Spinal cord (tissue), 10 donors: Measurements from ENCODE around the gene MBOAT1. TPM values are rescaled to one million over a fixed set of nuclear protein-coding genes. Genes with fewer than 3 reads are reported as not detected.
A peak's percentile ranks its signal among the peaks of the same experiment; 100 is the strongest.

Experiments
- DNase-seq, 6 donors: peaks; one replicate each; pipeline versions ENCODE4 v3.0.0 to v3.0.0-alpha.2; 2013 to 2015; ENCODE audit warnings: low spot score in 6 of 6, low read depth in 4 of 6
- H3K27ac ChIP-seq: one replicate; pipeline ENCODE4 v1.5.1; 2013; ENCODE audit warnings: low read depth, low read length, control low read depth
- H3K27me3 ChIP-seq: one replicate; pipeline ENCODE4 v1.6.1; 2013; ENCODE audit warnings: low read length; ENCODE audit not compliant: control insufficient read depth, insufficient read depth
- H3K36me3 ChIP-seq: one replicate; pipeline ENCODE4 v1.6.1; 2013; ENCODE audit warnings: low read length; ENCODE audit not compliant: control insufficient read depth, insufficient read depth
- H3K4me1 ChIP-seq: one replicate; pipeline ENCODE4 v1.6.1; 2013; ENCODE audit warnings: low read length; ENCODE audit not compliant: control insufficient read depth, insufficient read depth
- H3K4me3 ChIP-seq: one replicate; pipeline ENCODE4 v1.5.1; 2013; ENCODE audit warnings: low read depth, low read length, control low read depth
- H3K9me3 ChIP-seq: one replicate; pipeline ENCODE4 v1.6.1; 2013; ENCODE audit warnings: low read length; ENCODE audit not compliant: control insufficient read depth, insufficient read depth
- WGBS: methylation state at CpG from one replicate; pipeline ENCODE4 v1.1.5; 2013; ENCODE audit warnings: missing lambda C conversion rate; ENCODE audit not compliant: insufficient coverage; 5-methylcytosine and 5-hydroxymethylcytosine counted together
- long read RNA-seq, 4 donors: transcript quantifications; one replicate each; lab custom pipeline, GENCODE V29; 2026
- polyA plus RNA-seq, 2 donors: library from polyadenylated mRNA; unstranded; fragments of 120-200 nt; gene quantifications; one replicate each; pipeline ENCODE4 v1.2.1, GENCODE V29; 2013; ENCODE audit not compliant: insufficient read length in 2 of 2
- total RNA-seq, 2 donors: library from RNA; depleted of rRNA in 1 of 2; stranded (reverse); fragments of 120-200 nt in 1 of 2; fragments of >200 nt in 1 of 2; gene quantifications; one replicate each; pipeline versions ENCODE4 v1.2.3 to v1.2.4, GENCODE V29; 2013 to 2014
- donor health status: healthy.

The MBOAT1 gene
- total RNA-seq = 10 to 100 TPM; 15.8 to 18.5 TPM
- polyA plus RNA-seq = 1 to 10 TPM; 2.5 to 3.7 TPM
- long read RNA-seq, donor 1, partial matches to known transcripts = 0 of 1 reads
- long read RNA-seq, donor 1, other reads (novel, unspliced or antisense) = 0 of 1 reads
- long read RNA-seq, donor 2 = 0 reads
- long read RNA-seq, donor 3 = 0 reads
- long read RNA-seq, donor 4, partial matches to known transcripts = 0 of 7 reads
- long read RNA-seq, donor 4, other reads (novel, unspliced or antisense) = 5 of 7 reads

GRCh38 chr6:20212392-20213111, at the start of gene MBOAT1:
Gene MBOAT1, minus strand, starts transcription at chr6:20212469. Its CDS starts 235 bp downstream, at chr6:20212234.
- no peaks in the 10 kb centered on the region for H3K9me3 ChIP-seq
- peak within 1 kb of the TSS; percentile 54 for H3K4me3 ChIP-seq
- DNase-seq = peak; percentile 50 to 94 (median 63)
- H3K4me1 ChIP-seq = peaks cover 12% of the 10 kb centered on the region
- WGBS = under 1% methylated on average over 52 of the region's 60 CpGs
- no peaks in the 10 kb centered on the region for H3K36me3 ChIP-seq
- peak within 1 kb of the TSS; percentile 84 for H3K27ac ChIP-seq
- peaks cover 5% of the 10 kb centered on the region for H3K27me3 ChIP-seq

- H3K27ac ChIP-seq = no peak overlapping the region
- H3K36me3 ChIP-seq = no peaks in the 10 kb centered on the region
- DNase-seq = no peak
- WGBS = no CpG with 5 or more reads among the region's 2 CpGs
- H3K9me3 ChIP-seq = peaks cover 5% of the 10 kb centered on the region
- no peaks in the 10 kb centered on the region for H3K4me1 ChIP-seq
- no peak overlapping the region for H3K4me3 ChIP-seq
- no peaks in the 10 kb centered on the region for H3K27me3 ChIP-seq
These were observed 49.4 kb upstream of the MBOAT1 start for GRCh38 chr6:20261685-20262084.

DNA sequence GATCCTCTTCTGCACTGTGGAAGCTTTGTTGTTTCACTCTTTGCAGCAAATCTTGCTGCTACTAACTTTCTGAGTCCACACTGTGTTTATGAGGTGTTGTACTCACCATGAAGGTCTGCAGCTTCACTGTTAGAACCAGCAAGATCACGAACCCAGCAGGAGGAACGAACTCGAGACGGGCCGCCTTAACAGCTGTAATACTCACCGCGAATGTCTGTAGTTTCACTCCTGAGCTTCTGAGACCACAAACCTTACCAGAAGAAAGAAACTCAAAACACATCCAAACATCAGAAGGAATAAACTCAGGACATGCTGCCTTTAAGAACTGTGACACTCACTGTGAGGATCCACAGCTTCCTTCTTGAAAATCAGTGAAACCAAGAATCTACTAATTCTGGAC, 48.1 kb upstream of the MBOAT1 start:
- H3K27ac ChIP-seq = no peak overlapping the region
- H3K4me1 ChIP-seq = no peaks in the 10 kb centered on the region
- peaks cover 5% of the 10 kb centered on the region for H3K9me3 ChIP-seq
- no peak for DNase-seq
- WGBS = 95% methylated on average over 7 of the region's 7 CpGs
- H3K27me3 ChIP-seq = no peaks in the 10 kb centered on the region
- no peak overlapping the region for H3K4me3 ChIP-seq
- H3K36me3 ChIP-seq = no peaks in the 10 kb centered on the region

DNA sequence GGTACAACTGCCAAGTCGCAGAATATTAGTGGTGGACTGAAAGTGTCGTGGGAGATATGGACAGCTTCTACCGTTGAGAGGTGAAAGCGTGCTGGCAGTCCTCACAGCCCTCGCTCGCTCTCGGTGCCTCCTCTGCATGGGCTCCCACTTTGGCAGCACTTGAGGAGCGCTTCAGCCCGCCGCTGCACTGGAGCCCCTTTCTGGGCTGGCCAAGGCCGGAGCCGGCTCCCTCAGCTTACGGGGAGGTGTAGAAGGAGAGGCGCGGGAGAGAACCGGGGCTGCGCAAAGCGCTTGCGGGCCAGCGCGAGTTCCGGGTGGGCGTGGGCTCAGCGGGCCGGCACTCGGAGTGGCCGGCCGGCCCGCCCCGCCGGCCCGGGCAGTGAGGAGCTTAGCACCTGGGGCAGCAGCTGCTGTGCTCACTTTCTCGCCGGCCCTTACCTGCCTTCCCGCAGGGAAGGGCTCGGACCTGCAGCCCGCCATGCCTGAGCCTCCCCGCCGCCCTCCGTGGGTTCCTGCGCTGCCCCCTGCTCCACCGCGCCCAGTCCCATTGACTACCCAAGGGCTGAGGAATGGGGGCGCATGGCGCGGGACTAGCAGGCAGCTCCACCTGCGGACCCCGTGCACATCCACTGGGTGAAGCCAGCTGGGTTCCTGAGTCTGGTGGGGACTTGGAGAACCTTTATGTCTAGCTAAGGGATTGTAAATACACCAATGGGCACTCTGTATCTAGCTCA, 47.2 kb upstream of the MBOAT1 start:
- 95% methylated on average over 29 of the region's 48 CpGs for WGBS
- Histone ChIP-seq H3K27ac (no peak overlapping the region), H3K4me1 (no peaks in the 10 kb centered on the region), H3K9me3 (peaks cover 5% of the 10 kb centered on the region), H3K36me3 (no peaks in the 10 kb centered on the region), H3K4me3 (no peak overlapping the region), H3K27me3 (no peaks in the 10 kb centered on the region)
- DNase-seq = no peak

DNA sequence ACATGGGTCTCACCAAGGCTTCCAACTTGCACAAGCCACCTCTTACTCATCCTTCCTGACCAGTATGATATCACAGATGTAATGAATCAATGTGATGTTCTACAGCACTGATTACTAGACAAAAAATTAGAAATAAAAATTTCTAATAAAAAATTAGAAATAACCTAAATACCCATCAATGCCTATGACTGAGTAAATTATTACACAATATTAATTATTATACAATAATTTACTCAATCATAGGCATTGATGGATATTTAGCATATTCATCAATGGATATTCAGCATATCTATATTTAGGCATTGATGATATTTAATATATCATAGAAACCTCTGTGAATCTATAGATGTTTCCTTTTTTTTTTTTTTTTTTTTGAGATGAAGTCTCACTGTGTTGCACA, 43.2 kb upstream of the MBOAT1 start:
- no peak overlapping the region for H3K27ac ChIP-seq
- no peaks in the 10 kb centered on the region for H3K36me3 ChIP-seq
- H3K4me3 ChIP-seq = no peak overlapping the region
- no peaks in the 10 kb centered on the region for H3K9me3 ChIP-seq
- no peaks in the 10 kb centered on the region for H3K27me3 ChIP-seq
- no peaks in the 10 kb centered on the region for H3K4me1 ChIP-seq
- DNase-seq = no peak

DNA sequence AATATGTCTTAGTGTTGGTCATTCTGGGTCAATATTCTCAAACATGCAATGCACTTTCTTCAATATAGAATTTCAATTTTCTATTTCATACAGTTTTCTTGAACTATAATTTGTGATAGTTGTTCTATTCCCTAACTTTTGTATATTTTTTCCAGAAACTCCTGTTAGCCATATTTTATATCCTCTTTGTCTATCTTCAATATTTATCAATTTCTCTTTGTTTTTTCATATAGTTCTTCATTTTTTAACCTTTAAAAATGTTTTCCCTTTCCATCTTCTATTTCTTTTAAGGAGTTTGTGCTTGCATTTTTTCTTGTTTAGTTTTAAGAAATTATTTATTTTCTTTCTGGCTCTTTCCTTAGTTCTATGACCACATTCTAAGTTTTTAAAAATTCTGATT, 42.0 kb upstream of the MBOAT1 start:
- Histone ChIP-seq H3K4me3 (no peak overlapping the region), H3K9me3 (no peaks in the 10 kb centered on the region), H3K4me1 (no peaks in the 10 kb centered on the region), H3K27me3 (no peaks in the 10 kb centered on the region), H3K27ac (no peak overlapping the region), H3K36me3 (no peaks in the 10 kb centered on the region)
- no peak for DNase-seq

DNA sequence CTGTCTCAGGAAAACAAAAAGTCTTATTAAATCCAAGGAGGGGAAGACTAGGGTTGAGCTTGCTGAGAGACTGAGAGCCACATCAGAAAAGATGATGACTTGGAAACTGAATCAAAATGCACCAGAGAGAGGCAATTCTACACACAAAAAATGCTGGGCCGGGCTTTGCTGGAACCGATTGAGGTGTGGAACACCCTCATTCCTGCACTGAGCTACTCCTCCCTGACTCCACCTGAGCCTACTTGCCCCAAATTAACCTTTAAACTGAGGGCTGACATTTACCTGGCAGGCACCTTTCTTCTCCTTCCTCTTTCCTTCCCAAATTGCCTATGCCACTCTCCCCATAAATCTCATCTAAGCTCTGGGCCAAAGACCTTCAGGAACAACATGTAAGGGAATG, 40.8 kb upstream of the MBOAT1 start:
- WGBS = 50% methylated on average over 2 of the region's 2 CpGs
- Histone ChIP-seq H3K27me3 (no peaks in the 10 kb centered on the region), H3K4me3 (no peak overlapping the region), H3K27ac (no peak overlapping the region), H3K36me3 (no peaks in the 10 kb centered on the region), H3K9me3 (no peaks in the 10 kb centered on the region), H3K4me1 (no peaks in the 10 kb centered on the region)
- no peak for DNase-seq

- H3K36me3 ChIP-seq = no peaks in the 10 kb centered on the region
- WGBS = 89% methylated on average over 5 of the region's 6 CpGs
- no peaks in the 10 kb centered on the region for H3K4me1 ChIP-seq
- no peak overlapping the region for H3K27ac ChIP-seq
- no peak for DNase-seq
- no peak overlapping the region for H3K4me3 ChIP-seq
- no peaks in the 10 kb centered on the region for H3K27me3 ChIP-seq
- no peaks in the 10 kb centered on the region for H3K9me3 ChIP-seq
These were observed 40.0 kb upstream of the MBOAT1 start for GRCh38 chr6:20252311-20252710.

- no peak for DNase-seq
- WGBS = 83% methylated on average over 1 of the region's 5 CpGs
- Histone ChIP-seq H3K27ac (no peak overlapping the region), H3K9me3 (no peaks in the 10 kb centered on the region), H3K36me3 (no peaks in the 10 kb centered on the region), H3K27me3 (no peaks in the 10 kb centered on the region), H3K4me3 (no peak overlapping the region), H3K4me1 (no peaks in the 10 kb centered on the region)
These were observed 39.3 kb upstream of the MBOAT1 start for GRCh38 chr6:20251525-20251924.
